GM18505 (cell line): Measurements from ENCODE around the gene RPUSD4.

Experiments used
- ATAC-seq: cut with Tn5 transposase; IDR thresholded peaks from one replicate; pipeline ENCODE4 v1.9.1; 2021; ENCODE audit not compliant: unreplicated experiment
- POLR2A ChIP-seq: IDR thresholded peaks from 4 replicates; pipeline ENCODE4 v1.6.1; 2011; ENCODE audit warnings: borderline replicate concordance; ENCODE audit not compliant: insufficient read depth, insufficient read length; ENCODE audit errors: extremely low read depth

RPUSD4 gene

DNA sequence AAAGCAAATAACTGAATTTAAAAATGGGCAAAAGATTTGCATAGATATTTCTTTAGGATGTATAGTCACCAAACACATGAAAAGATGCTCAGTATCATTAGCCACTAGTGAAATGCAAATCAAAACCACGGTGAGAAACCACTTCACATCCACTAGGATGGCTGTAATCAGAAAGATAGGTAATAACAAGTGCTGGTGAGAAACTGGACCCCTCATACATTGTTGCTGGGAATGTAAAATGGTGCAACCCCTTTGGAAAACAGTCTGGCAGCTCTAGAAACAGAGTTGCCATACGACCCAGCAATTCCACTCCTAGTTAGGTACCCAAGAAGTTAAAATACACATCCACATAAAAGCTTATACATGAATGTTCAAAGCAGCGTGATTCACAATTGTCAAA, 16.3 kb downstream of the RPUSD4 start:
- ATAC-seq = no peak
- no peak for TF ChIP-seq POLR2A

GRCh38 chr11:126194121-126194543, 17.3 kb downstream of the RPUSD4 start:
- no peak for TF ChIP-seq POLR2A
- no peak for ATAC-seq

DNA sequence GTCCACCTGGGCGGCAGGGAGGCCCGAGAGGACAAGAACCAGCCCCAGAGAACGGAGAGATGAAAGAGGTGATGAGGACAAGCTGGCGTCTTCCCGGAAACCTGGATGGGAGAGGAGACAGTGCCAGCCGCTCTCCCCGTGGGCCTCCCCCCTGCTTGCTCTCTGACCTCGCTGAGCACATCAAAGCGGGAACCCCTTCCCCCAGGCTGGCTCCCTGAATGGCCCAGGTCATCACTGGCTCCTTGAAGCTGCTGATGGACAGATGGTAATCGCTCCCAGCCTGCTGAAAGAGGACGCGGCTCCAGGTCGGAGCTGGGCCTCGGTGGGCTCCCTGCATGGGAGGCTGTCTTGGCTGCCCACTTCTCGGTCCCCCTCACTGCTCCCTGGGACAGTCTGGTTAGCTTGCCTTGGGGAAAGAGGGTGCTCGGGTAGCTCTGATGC, 18.4 kb downstream of the RPUSD4 start:
- no peak for TF ChIP-seq POLR2A
- no peak for ATAC-seq

DNA sequence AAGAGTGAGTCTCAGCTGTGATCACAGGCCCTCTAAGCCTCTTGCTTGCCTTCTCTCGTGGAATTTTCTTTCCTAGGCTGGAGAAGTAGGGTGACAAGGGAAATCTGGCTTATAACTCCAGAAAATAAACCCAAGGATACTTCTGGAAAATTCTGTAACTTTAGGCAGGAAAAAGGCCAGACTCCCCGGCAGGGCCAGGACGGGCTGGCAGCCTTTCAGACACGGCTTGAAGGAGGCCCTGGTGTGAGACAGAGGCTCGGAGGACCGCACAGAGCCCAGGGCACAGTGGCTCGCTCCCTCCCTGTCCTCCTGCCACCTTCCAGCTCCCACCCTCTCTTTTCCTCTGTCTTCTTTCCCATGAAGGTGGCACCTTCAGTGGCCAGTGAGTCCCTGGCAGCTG, 19.1 kb downstream of the RPUSD4 start:
- no peak for ATAC-seq
- no peak for TF ChIP-seq POLR2A

GRCh38 chr11:126191379-126192073, 19.9 kb downstream of the RPUSD4 start:
- TF ChIP-seq POLR2A = no peak
- no peak for ATAC-seq

- no peak for TF ChIP-seq POLR2A
- no peak for ATAC-seq
These were observed 20.7 kb downstream of the RPUSD4 start for GRCh38 chr11:126190792-126191191.

GRCh38 chr11:126189109-126189929, 22.1 kb downstream of the RPUSD4 start:
- TF ChIP-seq POLR2A = no peak
- ATAC-seq = peak; percentile 61

- ATAC-seq = peak; percentile 79
These were observed 22.9 kb downstream of the RPUSD4 start for GRCh38 chr11:126188332-126189108.

DNA sequence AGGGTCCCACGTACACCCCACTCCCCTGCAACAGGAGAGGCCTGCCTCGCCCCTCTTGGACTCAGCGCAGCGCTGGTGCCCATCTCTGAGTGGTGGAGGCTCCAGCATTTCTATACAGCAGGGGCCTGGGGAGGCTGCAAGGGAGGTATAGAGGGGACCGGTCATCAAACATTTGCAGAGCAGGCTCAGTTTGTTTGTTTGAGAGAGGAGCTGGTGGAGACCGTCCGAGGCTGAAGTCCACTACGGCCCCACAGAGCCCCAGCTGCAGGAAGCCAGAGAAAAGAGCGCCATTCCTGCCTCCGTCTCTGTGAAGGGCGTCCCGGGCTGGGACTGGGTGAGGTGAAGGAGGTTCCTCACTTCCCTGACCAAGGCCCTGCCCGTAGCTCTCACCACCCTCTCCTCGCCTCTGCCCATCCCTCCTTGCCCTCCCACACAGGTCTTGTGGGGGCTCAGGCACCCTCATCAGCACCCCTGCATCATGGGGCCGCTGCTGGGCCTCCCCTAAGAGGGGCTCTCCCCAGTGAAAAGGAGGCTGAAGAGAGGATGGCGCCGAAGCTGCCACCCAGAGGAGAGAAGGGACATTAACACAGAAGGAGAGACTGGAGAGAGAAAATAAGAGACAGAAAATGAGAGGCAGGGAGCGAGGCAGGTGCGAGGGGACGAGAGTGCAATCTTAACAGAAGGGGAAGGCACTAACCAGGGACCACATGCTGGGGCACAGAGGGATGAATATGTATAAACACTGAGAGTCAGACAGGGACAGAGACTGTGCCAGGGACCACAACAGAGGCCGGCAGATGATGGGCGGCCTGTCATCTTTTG, 24.5 kb downstream of the RPUSD4 start:
- no peak for ATAC-seq
- no peak for TF ChIP-seq POLR2A

More at GRCh38 chr11:126188332-126189108, 22.9 kb downstream of the RPUSD4 start:
- peak; percentile 30 for TF ChIP-seq POLR2A

GRCh38 chr11:126186025-126186698, 25.3 kb downstream of the RPUSD4 start:
- no peak for TF ChIP-seq POLR2A
- no peak for ATAC-seq

DNA sequence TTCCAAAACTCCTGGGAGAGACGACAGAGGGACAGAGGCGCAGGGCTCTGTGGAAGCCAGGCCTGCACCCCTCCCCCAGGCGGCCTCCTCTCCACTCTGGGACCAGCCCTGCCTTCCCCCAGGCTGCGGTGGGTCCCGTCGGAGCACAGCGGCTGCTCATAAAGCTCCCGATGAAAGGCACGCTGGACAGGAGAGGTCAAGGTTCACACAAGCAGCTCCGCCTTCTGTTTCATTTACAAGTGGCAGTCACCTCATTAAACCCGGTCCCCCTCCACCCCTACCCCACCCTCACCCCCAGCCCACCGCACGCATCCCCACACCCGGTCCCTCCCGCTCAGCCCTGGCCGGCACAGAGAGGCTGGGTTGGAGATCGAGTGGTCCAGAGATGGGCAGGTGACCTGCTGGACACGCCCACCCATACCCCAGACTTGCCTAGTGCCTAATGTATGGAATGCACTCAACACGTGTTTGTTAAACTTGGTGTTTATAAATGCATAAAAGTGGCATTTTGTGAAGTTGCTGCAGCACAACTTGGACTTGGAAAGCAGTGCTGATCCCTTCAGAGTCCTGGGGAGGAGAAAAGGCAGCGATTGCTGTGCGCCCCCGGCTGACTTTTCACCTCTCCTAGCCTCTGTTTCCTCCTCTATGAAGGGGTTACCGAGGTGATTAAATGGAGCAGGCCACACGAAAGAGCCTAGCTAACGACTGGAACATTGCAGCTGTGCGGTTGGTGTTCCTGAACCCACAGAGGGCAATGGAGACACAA, 26.0 kb downstream of the RPUSD4 start:
- ATAC-seq = no peak
- no peak for TF ChIP-seq POLR2A
